IgD-negative memory B cell (primary cell): Measurements from ENCODE around the gene BBS1. TPM values are rescaled to one million over a fixed set of nuclear protein-coding genes. Genes with fewer than 3 reads are reported as not detected.
"Not testable (repeated sequence)": the region's sequence is repeated elsewhere in the genome, so short reads cannot be mapped to it uniquely, and the experiment has no call there.

ENCODE experiments used
- H3K27ac Mint-ChIP-seq, 3 donors: one replicate each; pipeline ENCODE4 v1.8.0; 2020 to 2022; ENCODE audit warnings: mild to moderate bottlenecking in 3 of 3, mixed read lengths in 3 of 3, moderate library complexity in 1 of 3
- H3K27me3 Mint-ChIP-seq: one replicate; pipeline ENCODE4 v1.8.0; 2021; ENCODE audit warnings: mixed read lengths
- H3K36me3 Mint-ChIP-seq: one replicate; pipeline ENCODE4 v1.8.0; 2020; ENCODE audit warnings: mild to moderate bottlenecking, mixed read lengths
- H3K4me1 Mint-ChIP-seq, 3 donors: one replicate each; pipeline ENCODE4 v1.8.0; 2020 to 2022; ENCODE audit warnings: mixed read lengths in 3 of 3, mild to moderate bottlenecking in 1 of 3
- H3K4me3 Mint-ChIP-seq, 4 donors: one replicate each; pipeline ENCODE4 v1.8.0; 2020 to 2022; ENCODE audit warnings: mild to moderate bottlenecking in 4 of 4, mixed read lengths in 4 of 4, moderate library complexity in 3 of 4
- H3K9me3 Mint-ChIP-seq, 3 donors: one replicate each; pipeline ENCODE4 v1.8.0; 2020 to 2021; ENCODE audit warnings: mixed read lengths in 3 of 3, mild to moderate bottlenecking in 1 of 3
- polyA plus RNA-seq: library from polyadenylated mRNA; unstranded; fragments of 300-500 nt; fragmentation: Illumina TruSeq; gene quantifications from one replicate; pipeline ENCODE4 v1.2.3, GENCODE V29; 2021

BBS1 gene
- 10.3 TPM for polyA plus RNA-seq

GRCh38 chr11:66510271-66510989, at the start of gene BBS1:
TSS of gene BBS1 (plus strand) at chr11:66510635. CDS start at chr11:66510660, 25 bp downstream.
- Mint-ChIP-seq H3K36me3 (peaks cover 10% of the 10 kb centered on the region), H3K27ac (peak within 1 kb of the TSS; percentile 49 to 64 (median 63)), H3K4me3 (peak within 1 kb of the TSS; percentile 87 to 94 (median 90)), H3K27me3 (no peaks in the 10 kb centered on the region), H3K4me1 (peaks cover 7 to 15% (median 13%) of the 10 kb centered on the region in 3 donors), H3K9me3 (no peaks in the 10 kb centered on the region)

GRCh38 chr11:66462010-66462409, 48.4 kb upstream of the BBS1 start:
- H3K4me3 Mint-ChIP-seq = peak overlapping the region in 1 of 4 donors; percentile 70
- peaks cover 26 to 37% (median 30%) of the 10 kb centered on the region in 3 donors for H3K4me1 Mint-ChIP-seq
- H3K9me3 Mint-ChIP-seq = peaks cover 0 to 4% (median 0%) of the 10 kb centered on the region in 3 donors
- H3K36me3 Mint-ChIP-seq = no peaks in the 10 kb centered on the region
- H3K27me3 Mint-ChIP-seq = no peaks in the 10 kb centered on the region
- H3K27ac Mint-ChIP-seq = no peak overlapping the region

- Mint-ChIP-seq H3K4me1 (peaks cover 25 to 32% (median 29%) of the 10 kb centered on the region in 3 donors), H3K36me3 (no peaks in the 10 kb centered on the region), H3K9me3 (peaks cover 0 to 4% (median 0%) of the 10 kb centered on the region in 3 donors), H3K27ac (peak overlapping the region in 2 of 3 donors; percentile 25 to 52), H3K27me3 (no peaks in the 10 kb centered on the region), H3K4me3 (peak overlapping the region in 1 of 4 donors; percentile 70)
These were observed 47.5 kb upstream of the BBS1 start for GRCh38 chr11:66462911-66463310.

- Mint-ChIP-seq H3K4me1 (peaks cover 22 to 25% (median 24%) of the 10 kb centered on the region in 3 donors), H3K4me3 (peak overlapping the region in 1 of 4 donors; percentile 42)
These were observed 46.3 kb upstream of the BBS1 start for GRCh38 chr11:66464116-66464515.

GRCh38 chr11:66464916-66465315, 45.5 kb upstream of the BBS1 start:
- no peaks in the 10 kb centered on the region for H3K36me3 Mint-ChIP-seq
- H3K9me3 Mint-ChIP-seq = peaks cover 0 to 4% (median 0%) of the 10 kb centered on the region in 3 donors
- H3K27me3 Mint-ChIP-seq = no peaks in the 10 kb centered on the region
- peaks cover 18 to 20% (median 18%) of the 10 kb centered on the region in 3 donors for H3K4me1 Mint-ChIP-seq
- peak overlapping the region; percentile 73 to 97 (median 86) for H3K4me3 Mint-ChIP-seq
- peak overlapping the region in 1 of 3 donors; percentile 64 for H3K27ac Mint-ChIP-seq

More at GRCh38 chr11:66464116-66464515, 46.3 kb upstream of the BBS1 start:
- H3K27me3 Mint-ChIP-seq, H3K9me3 Mint-ChIP-seq, H3K27ac Mint-ChIP-seq, H3K36me3 Mint-ChIP-seq: not testable (repeated sequence)

- Mint-ChIP-seq H3K27me3 (no peaks in the 10 kb centered on the region), H3K4me3 (peak overlapping the region; percentile 86 to 97 (median 92)), H3K9me3 (peaks cover 0 to 4% (median 0%) of the 10 kb centered on the region in 3 donors), H3K36me3 (peaks cover 2% of the 10 kb centered on the region), H3K27ac (peak overlapping the region; percentile 64 to 90 (median 87)), H3K4me1 (peaks cover 18 to 20% (median 18%) of the 10 kb centered on the region in 3 donors)
These were observed 44.8 kb upstream of the BBS1 start for GRCh38 chr11:66465373-66466224.

- H3K4me1 Mint-ChIP-seq = peaks cover 18 to 20% (median 18%) of the 10 kb centered on the region in 3 donors
- H3K36me3 Mint-ChIP-seq = peaks cover 2% of the 10 kb centered on the region
- H3K4me3 Mint-ChIP-seq = peak within 1 kb of the TSS; percentile 86 to 97 (median 92)
- H3K27ac Mint-ChIP-seq = peak within 1 kb of the TSS; percentile 64 to 90 (median 87)
- H3K9me3 Mint-ChIP-seq = peaks cover 0 to 4% (median 0%) of the 10 kb centered on the region in 3 donors
- no peaks in the 10 kb centered on the region for H3K27me3 Mint-ChIP-seq
These were observed 44.0 kb upstream of the BBS1 start, which contains the start of gene PELI3 for GRCh38 chr11:66466225-66467033. TSS of gene PELI3 (plus strand) at chr11:66466905. CDS start at chr11:66468129, 1,224 bp downstream.

- H3K4me1 Mint-ChIP-seq = peaks cover 18% of the 10 kb centered on the region in 3 donors
- peaks cover 0 to 4% (median 0%) of the 10 kb centered on the region in 3 donors for H3K9me3 Mint-ChIP-seq
- no peaks in the 10 kb centered on the region for H3K27me3 Mint-ChIP-seq
- H3K27ac Mint-ChIP-seq = peak overlapping the region in 1 of 3 donors; percentile 16
- peaks cover 2% of the 10 kb centered on the region for H3K36me3 Mint-ChIP-seq
- H3K4me3 Mint-ChIP-seq = peak overlapping the region; percentile 83 to 91 (median 88)
These were observed 43.3 kb upstream of the BBS1 start for GRCh38 chr11:66467034-66467659.

GRCh38 chr11:66467756-66468155, 42.7 kb upstream of the BBS1 start:
- Mint-ChIP-seq H3K27me3 (no peaks in the 10 kb centered on the region), H3K27ac (peak overlapping the region in 1 of 3 donors; percentile 16), H3K36me3 (peaks cover 2% of the 10 kb centered on the region), H3K9me3 (peaks cover 0 to 2% (median 0%) of the 10 kb centered on the region in 3 donors), H3K4me1 (peaks cover 15 to 18% (median 18%) of the 10 kb centered on the region in 3 donors), H3K4me3 (peak overlapping the region; percentile 83 to 91 (median 88))

GRCh38 chr11:66468691-66469090, 41.7 kb upstream of the BBS1 start:
- Mint-ChIP-seq H3K27ac (peak overlapping the region in 1 of 3 donors; percentile 48), H3K9me3 (no peaks in the 10 kb centered on the region), H3K4me1 (peaks cover 13 to 18% (median 18%) of the 10 kb centered on the region in 3 donors), H3K27me3 (no peaks in the 10 kb centered on the region), H3K36me3 (peaks cover 2% of the 10 kb centered on the region), H3K4me3 (peak overlapping the region; percentile 67 to 86 (median 79))

GRCh38 chr11:66469441-66469840, 41.0 kb upstream of the BBS1 start:
- no peak overlapping the region for H3K27ac Mint-ChIP-seq
- H3K9me3 Mint-ChIP-seq = no peaks in the 10 kb centered on the region
- H3K4me1 Mint-ChIP-seq = peaks cover 13 to 18% (median 18%) of the 10 kb centered on the region in 3 donors
- no peaks in the 10 kb centered on the region for H3K27me3 Mint-ChIP-seq
- H3K4me3 Mint-ChIP-seq = peak overlapping the region in 1 of 4 donors; percentile 86
- peaks cover 2% of the 10 kb centered on the region for H3K36me3 Mint-ChIP-seq

- Mint-ChIP-seq H3K4me3 (peak overlapping the region in 3 of 4 donors; percentile 12 to 79 (median 49)), H3K27me3 (no peaks in the 10 kb centered on the region), H3K27ac (peak overlapping the region in 1 of 3 donors; percentile 9), H3K9me3 (no peaks in the 10 kb centered on the region), H3K4me1 (peaks cover 11 to 16% (median 15%) of the 10 kb centered on the region in 3 donors), H3K36me3 (peaks cover 2% of the 10 kb centered on the region)
These were observed 40.4 kb upstream of the BBS1 start for GRCh38 chr11:66470015-66470414.

- no peaks in the 10 kb centered on the region for H3K9me3 Mint-ChIP-seq
- no peaks in the 10 kb centered on the region for H3K27me3 Mint-ChIP-seq
- no peak overlapping the region for H3K27ac Mint-ChIP-seq
- peak overlapping the region in 1 of 4 donors; percentile 74 for H3K4me3 Mint-ChIP-seq
- peaks cover 0 to 5% (median 5%) of the 10 kb centered on the region in 3 donors for H3K4me1 Mint-ChIP-seq
- peaks cover 2% of the 10 kb centered on the region for H3K36me3 Mint-ChIP-seq
These were observed 39.3 kb upstream of the BBS1 start for GRCh38 chr11:66471142-66471541.
